Psoas muscle (tissue), 8 donors: ENCODE data around the gene GEMIN8. TPM values are rescaled to one million over a fixed set of nuclear protein-coding genes. Genes with fewer than 3 reads are reported as not detected.

Experiments
- ATAC-seq, 4 donors: fragments of 200-7000 bp; cut with Tn5 transposase; one replicate each; pipeline ENCODE4 v1.9.1; 2020; ENCODE audit warnings: moderate library complexity in 3 of 4, mild to moderate bottlenecking in 2 of 4
- DNase-seq, 2 donors: peaks; one replicate each; pipeline ENCODE4 v3.0.0-alpha.2; 2020
- H3K27ac ChIP-seq: fragments of 200-600 bp; one replicate; pipeline ENCODE4 v1.8.0; 2022
- H3K27me3 ChIP-seq, 3 donors: fragments of 200-600 bp in 1 of 3; one replicate each; pipeline versions ENCODE4 v1.6.1 to v1.8.0; 2013 to 2022; ENCODE audit warnings: low read length in 2 of 3, mild to moderate bottlenecking in 2 of 3, moderate library complexity in 1 of 3; ENCODE audit not compliant: insufficient read depth in 3 of 3
- H3K36me3 ChIP-seq, 2 donors: fragments of 200-600 bp in 1 of 2; one replicate each; pipeline versions ENCODE4 v1.6.1 to v1.8.0; 2013 to 2022; ENCODE audit warnings: low read depth in 1 of 2, mild to moderate bottlenecking in 1 of 2, moderate library complexity in 1 of 2; ENCODE audit not compliant: insufficient read depth in 1 of 2
- H3K4me1 ChIP-seq: fragments of 200-600 bp; one replicate; pipeline ENCODE4 v1.8.0; 2022
- H3K4me3 ChIP-seq: fragments of 200-600 bp; one replicate; pipeline ENCODE4 v1.8.0; 2022; ENCODE audit warnings: mild to moderate bottlenecking
- H3K9me3 ChIP-seq: fragments of 200-600 bp; one replicate; pipeline ENCODE4 v1.8.0; 2022
- WGBS, 3 donors: extraction: QIAGEN DNeasy Blood & Tissue Kit; methylation state at CpG; one replicate each; pipeline versions ENCODE4 v1.1.6 to v1.1.7; 2013; 5-methylcytosine and 5-hydroxymethylcytosine counted together
- intact Hi-C, 2 donors: fragments of 100-400 bp; cut with DNase I; formaldehyde crosslinking; loops; one replicate each; pipeline versions ENCODE4 v1.11.0 to v1.14.2; 2022
- polyA plus RNA-seq, 3 donors: library from polyadenylated mRNA; stranded (reverse); fragments of 200-250 nt; gene quantifications; one replicate each; pipeline ENCODE4 v1.2.3, GENCODE V29; 2013
- total RNA-seq, 4 donors: library from RNA; stranded (reverse); fragmentation: NEBNext Ultra II Directional in 2 of 4; extraction: Animal tissue kit (Norgen Biotek cat#: 25700) in 2 of 4; gene quantifications; one replicate each; pipeline versions ENCODE4 v1.2.1 to v1.2.4, GENCODE V29; 2021 to 2023
- TF ChIP-seq, protein P1 (sequence below): fragments of 200-600 bp; IDR thresholded peaks from one replicate; pipeline ENCODE4 v1.8.0; 2022; ENCODE audit warnings: antibody characterized with exemption
- donor health status: healthy with polysubstance abuse.
- donor health status: DM: no; HTN: no; CAD: no; lungs with moderate emphysema.
- donor health status: Bipolar disorder and iron deficiency.
- donor health status: healthy.
- donor health status: DM: yes; HTN: yes; CAD: no.
- donor health status: DM: no; HTN: no; CAD: no.
- donor health status: DM: no; HTN: no; CAD: no.
- donor health status: DM: yes; HTN: yes; CAD: no.

GEMIN8 gene
- total and polyA plus RNA-seq, 7 donors, result 7.8 to 10.8 (median 8.4) TPM

GRCh38 chrX:13994536-13995080, 35.1 kb downstream of the GEMIN8 start:
- WGBS, 3 donors, result 79 to 94% (median 87%) methylated on average over 3 of the region's 3 CpGs
- ATAC-seq, result no peak
- H3K4me3 ChIP-seq, result no peak overlapping the region
- intact Hi-C loops, result no loop called here
- no peak for DNase-seq
- TF ChIP-seq, protein P1, sequence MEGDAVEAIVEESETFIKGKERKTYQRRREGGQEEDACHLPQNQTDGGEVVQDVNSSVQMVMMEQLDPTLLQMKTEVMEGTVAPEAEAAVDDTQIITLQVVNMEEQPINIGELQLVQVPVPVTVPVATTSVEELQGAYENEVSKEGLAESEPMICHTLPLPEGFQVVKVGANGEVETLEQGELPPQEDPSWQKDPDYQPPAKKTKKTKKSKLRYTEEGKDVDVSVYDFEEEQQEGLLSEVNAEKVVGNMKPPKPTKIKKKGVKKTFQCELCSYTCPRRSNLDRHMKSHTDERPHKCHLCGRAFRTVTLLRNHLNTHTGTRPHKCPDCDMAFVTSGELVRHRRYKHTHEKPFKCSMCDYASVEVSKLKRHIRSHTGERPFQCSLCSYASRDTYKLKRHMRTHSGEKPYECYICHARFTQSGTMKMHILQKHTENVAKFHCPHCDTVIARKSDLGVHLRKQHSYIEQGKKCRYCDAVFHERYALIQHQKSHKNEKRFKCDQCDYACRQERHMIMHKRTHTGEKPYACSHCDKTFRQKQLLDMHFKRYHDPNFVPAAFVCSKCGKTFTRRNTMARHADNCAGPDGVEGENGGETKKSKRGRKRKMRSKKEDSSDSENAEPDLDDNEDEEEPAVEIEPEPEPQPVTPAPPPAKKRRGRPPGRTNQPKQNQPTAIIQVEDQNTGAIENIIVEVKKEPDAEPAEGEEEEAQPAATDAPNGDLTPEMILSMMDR, result no peak
- H3K27me3 ChIP-seq, result peaks cover 0 to 6% (median 0%) of the 10 kb centered on the region in 3 donors
- no peaks in the 10 kb centered on the region for H3K4me1 ChIP-seq
- H3K9me3 ChIP-seq, result no peaks in the 10 kb centered on the region
- no peaks in the 10 kb centered on the region for H3K36me3 ChIP-seq
- no peak overlapping the region for H3K27ac ChIP-seq

DNA sequence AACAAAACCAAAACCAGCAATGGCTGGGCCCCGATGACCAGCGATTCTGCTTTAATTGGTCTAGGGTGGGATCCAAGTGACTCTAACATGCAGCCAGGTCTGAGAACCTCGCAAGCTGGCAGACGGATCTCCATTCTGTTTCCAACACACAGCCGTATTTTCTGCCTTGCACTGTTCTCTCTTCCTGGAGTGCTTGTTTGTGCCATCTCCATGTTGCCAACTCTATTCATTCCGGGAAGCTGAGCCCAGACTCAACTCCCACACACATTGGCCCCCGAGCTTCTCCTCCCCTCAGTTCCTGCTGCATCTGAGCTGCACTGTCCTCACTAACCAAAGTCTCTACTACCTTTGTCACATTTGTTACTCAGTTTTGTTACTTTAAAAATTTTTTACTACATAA, 35.6 kb downstream of the GEMIN8 start:
- no peaks in the 10 kb centered on the region for H3K9me3 ChIP-seq
- ATAC-seq, result no peak
- H3K4me1 ChIP-seq, result no peaks in the 10 kb centered on the region

DNA sequence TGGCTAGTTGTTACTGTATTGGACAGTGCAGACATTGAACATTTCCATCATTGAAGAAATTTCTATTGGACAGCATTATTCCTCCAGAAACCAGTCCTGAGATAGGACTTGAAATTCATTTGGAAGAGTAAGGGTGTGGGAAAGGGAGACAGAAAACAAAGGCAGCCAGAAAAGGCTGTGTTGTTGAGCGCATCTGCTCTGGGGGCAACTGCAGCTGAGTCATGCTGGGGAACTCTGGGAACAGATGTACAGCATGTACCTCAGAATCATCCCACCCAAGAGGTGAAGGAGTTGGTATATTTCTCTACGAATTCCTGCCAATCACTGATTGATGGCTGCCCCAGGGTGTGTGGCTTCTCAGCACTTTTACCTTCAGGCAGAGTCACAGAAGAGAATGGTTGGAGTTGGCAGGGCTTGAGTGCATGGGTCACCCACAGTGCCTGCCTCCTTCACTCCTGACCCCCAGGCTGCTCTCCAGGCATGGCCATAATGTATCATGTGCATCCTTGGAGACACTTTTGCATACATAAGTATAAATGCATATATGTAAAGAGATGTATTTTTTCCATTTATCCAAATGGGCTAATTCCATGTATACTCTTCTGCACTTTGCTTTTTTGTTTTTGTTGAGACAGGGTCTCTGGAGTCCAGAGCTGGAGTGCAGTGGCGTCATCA, 39.4 kb downstream of the GEMIN8 start:
- no peaks in the 10 kb centered on the region for H3K4me1 ChIP-seq
- H3K27me3 ChIP-seq, result peaks cover 0 to 6% (median 0%) of the 10 kb centered on the region in 3 donors
- no peaks in the 10 kb centered on the region for H3K9me3 ChIP-seq
- no peak for DNase-seq
- no peak for ATAC-seq
- WGBS, 3 donors, result 56 to 60% (median 57%) methylated on average over 3 of the region's 3 CpGs
- intact Hi-C loops, result no loop called here
- no peak overlapping the region for H3K4me3 ChIP-seq
- no peak overlapping the region for H3K27ac ChIP-seq
- no peaks in the 10 kb centered on the region for H3K36me3 ChIP-seq
- TF ChIP-seq, protein P1, result no peak

More for the DNA sequence above, 35.6 kb downstream of the GEMIN8 start:
- WGBS, 3 donors, result 42 to 52% (median 45%) methylated on average over 7 of the region's 7 CpGs
- H3K27ac ChIP-seq, result no peak overlapping the region
- TF ChIP-seq, protein P1, result no peak
- no peak for DNase-seq
- H3K36me3 ChIP-seq, result no peaks in the 10 kb centered on the region
- peaks cover 0 to 6% (median 0%) of the 10 kb centered on the region in 3 donors for H3K27me3 ChIP-seq
- H3K4me3 ChIP-seq, result no peak overlapping the region
- intact Hi-C loops, result no loop called here

- TF ChIP-seq, protein P1, result no peak
- H3K27me3 ChIP-seq, result peaks cover 0 to 1% (median 0%) of the 10 kb centered on the region in 3 donors
- ATAC-seq (no peak), DNase-seq (no peak)
- WGBS, 3 donors, result 89 to 96% (median 90%) methylated on average over 1 of the region's 1 CpG
- no peaks in the 10 kb centered on the region for H3K4me1 ChIP-seq
- H3K36me3 ChIP-seq, result no peaks in the 10 kb centered on the region
- peaks cover 14% of the 10 kb centered on the region for H3K9me3 ChIP-seq
- H3K4me3 ChIP-seq, result no peak overlapping the region
- intact Hi-C loops, result no loop called here
- no peak overlapping the region for H3K27ac ChIP-seq
Observed at GRCh38 chrX:13985697-13986435, 43.8 kb downstream of the GEMIN8 start.
